ENCODE measurements around the gene PDZD4.

PDZD4 gene

DNA sequence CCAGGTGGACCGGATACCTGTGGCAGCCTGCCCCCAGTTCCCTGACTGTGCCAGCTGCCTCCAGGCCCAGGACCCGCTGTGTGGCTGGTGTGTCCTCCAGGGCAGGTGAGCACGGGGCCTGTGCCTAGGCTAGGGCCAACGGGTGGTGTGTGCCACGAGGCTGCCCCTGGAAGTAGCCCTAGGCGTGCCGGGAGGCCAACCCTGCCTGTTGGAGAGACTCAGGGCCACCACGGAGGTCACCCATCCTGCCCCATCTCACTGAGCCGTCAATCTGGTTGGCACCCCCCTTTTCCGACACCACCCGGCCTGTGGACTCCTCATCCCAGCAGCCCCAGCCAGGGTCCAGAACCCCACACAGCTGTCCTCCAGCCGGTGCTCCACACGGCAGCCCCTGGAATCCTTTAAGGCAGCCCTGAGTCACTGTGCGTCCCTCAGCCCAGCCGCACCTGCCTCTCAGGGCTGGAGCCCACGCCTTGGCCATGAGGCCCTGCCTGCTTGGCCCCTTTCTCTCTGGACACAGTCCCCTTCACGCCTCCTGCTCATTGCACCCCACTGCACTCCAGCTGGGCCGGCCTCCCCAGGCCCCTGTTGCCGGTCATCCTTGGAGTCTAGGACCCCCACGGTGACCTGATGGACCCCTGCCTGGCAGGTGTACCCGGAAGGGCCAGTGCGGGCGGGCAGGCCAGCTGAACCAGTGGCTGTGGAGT, 61.0 kb downstream of the PDZD4 start:
- no peak for DNase-seq (ENCODE audit: extremely low read depth, low read depth)
- TF ChIP-seq, protein P1, sequence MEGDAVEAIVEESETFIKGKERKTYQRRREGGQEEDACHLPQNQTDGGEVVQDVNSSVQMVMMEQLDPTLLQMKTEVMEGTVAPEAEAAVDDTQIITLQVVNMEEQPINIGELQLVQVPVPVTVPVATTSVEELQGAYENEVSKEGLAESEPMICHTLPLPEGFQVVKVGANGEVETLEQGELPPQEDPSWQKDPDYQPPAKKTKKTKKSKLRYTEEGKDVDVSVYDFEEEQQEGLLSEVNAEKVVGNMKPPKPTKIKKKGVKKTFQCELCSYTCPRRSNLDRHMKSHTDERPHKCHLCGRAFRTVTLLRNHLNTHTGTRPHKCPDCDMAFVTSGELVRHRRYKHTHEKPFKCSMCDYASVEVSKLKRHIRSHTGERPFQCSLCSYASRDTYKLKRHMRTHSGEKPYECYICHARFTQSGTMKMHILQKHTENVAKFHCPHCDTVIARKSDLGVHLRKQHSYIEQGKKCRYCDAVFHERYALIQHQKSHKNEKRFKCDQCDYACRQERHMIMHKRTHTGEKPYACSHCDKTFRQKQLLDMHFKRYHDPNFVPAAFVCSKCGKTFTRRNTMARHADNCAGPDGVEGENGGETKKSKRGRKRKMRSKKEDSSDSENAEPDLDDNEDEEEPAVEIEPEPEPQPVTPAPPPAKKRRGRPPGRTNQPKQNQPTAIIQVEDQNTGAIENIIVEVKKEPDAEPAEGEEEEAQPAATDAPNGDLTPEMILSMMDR (IDR thresholded peaks at IDR 0.05; ENCODE audit: low read depth, low read length, missing control alignments) = no peak
- no peak overlapping the region for H3K4me3 ChIP-seq (replicated peaks; ENCODE audit: low read depth, low read length)

DNA sequence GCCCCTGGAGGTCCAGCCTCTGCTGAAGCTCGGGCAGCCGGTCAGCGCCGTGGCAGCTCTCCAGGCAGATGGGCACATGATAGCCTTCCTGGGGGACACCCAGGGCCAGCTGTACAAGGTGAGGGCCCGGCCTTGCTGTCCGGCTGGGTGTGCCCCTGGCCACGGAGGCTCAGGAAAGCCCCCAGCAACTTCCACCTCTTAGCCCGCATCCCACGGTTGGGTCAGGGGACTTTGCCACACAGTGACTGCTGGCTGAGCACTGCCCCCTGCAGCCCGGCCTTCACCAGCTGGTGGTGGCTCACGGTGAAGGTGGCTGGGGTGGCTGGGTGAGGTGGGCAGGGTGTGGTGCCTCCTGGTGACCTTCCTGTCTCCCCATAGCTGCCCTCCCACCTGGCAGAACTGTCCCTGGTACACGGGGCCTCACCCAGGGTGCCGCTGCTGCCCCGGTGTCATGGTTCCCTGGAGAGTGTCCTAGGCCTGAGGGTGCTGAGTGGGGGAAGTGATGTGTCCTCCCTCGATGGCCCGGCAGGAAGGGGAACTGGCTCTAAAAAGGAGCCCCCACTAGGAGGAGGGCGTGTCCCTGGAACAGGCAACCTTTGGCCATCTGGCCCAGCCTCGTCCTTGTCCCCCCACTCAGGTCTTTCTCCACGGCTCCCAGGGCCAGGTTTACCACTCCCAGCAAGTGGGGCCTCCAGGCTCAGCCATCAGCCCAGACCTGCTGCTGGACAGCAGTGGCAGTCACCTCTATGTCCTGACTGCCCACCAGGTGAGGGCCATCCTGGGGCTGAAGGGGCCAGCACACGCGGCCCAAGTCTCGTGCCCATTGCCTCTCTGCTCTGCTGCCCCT, 61.8 kb downstream of the PDZD4 start:
- no peak for DNase-seq (ENCODE audit: extremely low read depth, low read depth)
- no peak overlapping the region for H3K4me3 ChIP-seq (replicated peaks; ENCODE audit: low read depth, low read length)
- TF ChIP-seq, protein P1 (IDR thresholded peaks at IDR 0.05; ENCODE audit: low read depth, low read length, missing control alignments) = no peak

DNA sequence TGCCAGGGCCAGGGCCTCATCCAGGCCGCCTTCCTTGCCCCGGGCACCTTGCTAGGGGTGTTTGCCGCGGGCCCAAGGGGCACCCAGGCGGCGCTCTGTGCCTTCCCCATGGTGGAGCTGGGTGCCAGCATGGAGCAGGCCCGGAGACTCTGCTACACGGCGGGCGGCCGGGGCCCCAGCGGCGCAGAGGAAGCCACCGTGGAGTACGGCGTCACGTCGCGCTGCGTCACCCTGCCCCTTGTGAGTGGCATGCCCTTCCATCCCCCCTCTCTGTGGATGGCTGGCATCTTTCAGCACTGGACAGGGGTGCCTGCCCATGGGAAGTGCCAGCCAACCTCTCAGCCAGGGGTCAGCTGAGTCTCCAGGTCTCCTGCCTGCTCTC, 62.7 kb downstream of the PDZD4 start:
- no peak overlapping the region for H3K4me3 ChIP-seq (replicated peaks; ENCODE audit: low read depth, low read length)
- TF ChIP-seq, protein P1 (IDR thresholded peaks at IDR 0.05; ENCODE audit: low read depth, low read length, missing control alignments) = no peak
- DNase-seq (ENCODE audit: extremely low read depth, low read depth) = no peak

- DNase-seq (ENCODE audit: extremely low read depth, low read depth) = no peak
- TF ChIP-seq, protein P1 (IDR thresholded peaks at IDR 0.05; ENCODE audit: low read depth, low read length, missing control alignments) = no peak
- H3K4me3 ChIP-seq (replicated peaks; ENCODE audit: low read depth, low read length) = no peak overlapping the region
Measured at GRCh38 chrX:153766871-153767673, 63.3 kb downstream of the PDZD4 start.

DNA sequence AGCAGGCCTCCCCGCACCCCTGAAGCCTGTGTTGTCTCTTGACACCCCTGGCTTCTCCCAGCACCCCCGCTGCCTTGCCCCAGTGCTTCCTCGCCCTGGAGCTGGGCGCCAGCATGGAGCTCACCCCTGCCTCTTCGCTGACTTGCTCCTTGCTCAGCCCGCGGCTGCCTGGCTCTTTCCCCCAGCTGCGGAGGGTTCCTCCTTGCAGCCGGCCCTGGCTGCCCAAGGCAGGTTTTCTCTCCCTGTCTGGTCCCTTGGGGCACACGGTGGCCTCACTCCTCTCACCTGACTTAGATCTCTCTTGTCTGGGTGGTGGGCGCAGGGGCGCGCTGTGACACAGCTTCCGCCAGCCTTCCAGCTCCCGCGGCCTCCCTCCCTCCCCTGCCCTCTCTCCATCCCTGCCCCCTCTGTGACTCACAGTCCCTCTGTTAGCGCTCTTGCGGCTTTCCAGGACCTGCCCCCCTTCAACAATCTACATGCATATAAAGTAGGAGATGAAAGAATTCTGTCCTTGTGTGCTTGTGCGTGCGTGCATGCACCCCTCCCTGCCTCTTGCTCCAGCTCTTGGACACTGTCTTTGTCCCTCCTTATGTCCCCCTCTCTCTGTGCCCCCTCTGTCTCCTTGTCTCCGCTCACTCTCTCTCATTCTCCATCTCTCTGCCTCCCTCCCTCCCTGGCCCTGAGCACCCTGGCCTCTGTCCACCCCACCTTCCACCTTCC, 64.1 kb downstream of the PDZD4 start:
- TF ChIP-seq, protein P1 (IDR thresholded peaks at IDR 0.05; ENCODE audit: low read depth, low read length, missing control alignments) = no peak
- DNase-seq (ENCODE audit: extremely low read depth, low read depth) = peak; percentile 27

More for the DNA sequence above, 64.1 kb downstream of the PDZD4 start:
- peak overlapping the region; percentile 48 for H3K4me3 ChIP-seq (replicated peaks; ENCODE audit: low read depth, low read length)

All from HFF-Myc (cell line).